B cell (primary cell): ENCODE measurements around the gene MMS19. TPM values are rescaled to one million over a fixed set of nuclear protein-coding genes. Genes with fewer than 3 reads are reported as not detected.

Experiments used
- ATAC-seq: fragments of 200-7000 bp; cut with Tn5 transposase; one replicate; pipeline ENCODE4 v1.10.0; 2021; ENCODE audit warnings: low read depth, mild to moderate bottlenecking, moderate number of reproducible peaks, moderate library complexity
- CTCF ChIA-PET: fragments of 350-600 bp; sonication (Branson Sonifier 250); formaldehyde crosslinking; loops from one replicate; lab custom pipeline; 2021; ENCODE audit warnings: antibody characterized with exemption, inconsistent platforms; lab: Charles Lee
- POLR2A ChIA-PET: fragments of 350-600 bp; sonication (Branson Sonifier 250); formaldehyde crosslinking; loops from one replicate; lab custom pipeline; 2021; ENCODE audit warnings: antibody characterized with exemption; lab: Charles Lee
- DNase-seq: peaks from one replicate; pipeline ENCODE4 v3.0.0; 2013
- H2AFZ ChIP-seq: 2 replicates; pipeline ENCODE4 v1.6.1; 2012; ENCODE audit warnings: mild to moderate bottlenecking, low read depth, low read length; ENCODE audit not compliant: insufficient read depth, poor library complexity, severe bottlenecking
- H3K27ac ChIP-seq, 2 donors: 1 replicate in 1 of 2; 2 replicates in 1 of 2; pipeline ENCODE4 v1.5.1; 2012 to 2013; ENCODE audit warnings: low read length in 2 of 2, mild to moderate bottlenecking in 2 of 2, moderate library complexity in 1 of 2
- H3K27me3 ChIP-seq, 4 experiments: fragments of 200-600 bp in 1 of 4; sonication (generic) in 1 of 4; replicated peaks in 1 of 4; 1 replicate in 2 of 4; 2 replicates in 2 of 4; pipeline versions ENCODE4 v1.6.1 to v1.7.0; 2013 to 2016; ENCODE audit warnings: low read length in 3 of 4, mild to moderate bottlenecking in 2 of 4, mixed read lengths in 1 of 4, moderate library complexity in 1 of 4; ENCODE audit not compliant: insufficient read depth in 4 of 4, control insufficient read depth in 3 of 4; ENCODE audit errors: control extremely low read depth in 1 of 4
- H3K36me3 ChIP-seq, 2 experiments: replicated peaks in 1 of 2; 1 replicate in 1 of 2; 2 replicates in 1 of 2; pipeline versions ENCODE4 v1.6.1 to v1.7.1; 2013; ENCODE audit warnings: low read length in 1 of 2; ENCODE audit not compliant: insufficient read depth in 2 of 2, control insufficient read depth in 1 of 2; ENCODE audit errors: control extremely low read depth in 1 of 2, extremely low read depth in 1 of 2
- H3K4me1 ChIP-seq, 2 donors: fragments of 200-600 bp in 1 of 2; sonication (generic) in 1 of 2; 1 replicate in 1 of 2; 2 replicates in 1 of 2; pipeline versions ENCODE4 v1.5.1 to v1.6.1; 2013 to 2017; ENCODE audit warnings: low read length in 2 of 2; ENCODE audit not compliant: control insufficient read depth in 2 of 2, insufficient read depth in 2 of 2
- H3K4me2 ChIP-seq: replicated peaks from 2 replicates; pipeline ENCODE3; 2012; ENCODE audit warnings: mild to moderate bottlenecking, low read depth, low read length; ENCODE audit not compliant: poor library complexity, severe bottlenecking
- H3K4me3 ChIP-seq, 5 experiments: fragments of 200-600 bp in 1 of 5; sonication (generic) in 1 of 5; 1 replicate in 3 of 5; 2 replicates in 2 of 5; pipeline versions ENCODE4 v1.5.1 to v1.7.0; 2011 to 2016; ENCODE audit warnings: low read length in 4 of 5, mild to moderate bottlenecking in 4 of 5, low read depth in 2 of 5, control low read depth in 1 of 5, moderate library complexity in 1 of 5; ENCODE audit not compliant: insufficient read depth in 1 of 5; ENCODE audit errors: control extremely low read depth in 1 of 5, extremely low read depth in 1 of 5
- H3K79me2 ChIP-seq: fragments of 200-600 bp; sonication (generic); one replicate; pipeline ENCODE4 v1.6.0; 2016; ENCODE audit warnings: low read length; ENCODE audit not compliant: control insufficient read depth, insufficient read depth
- H3K9ac ChIP-seq: fragments of 200-600 bp; sonication (generic); 2 replicates; pipeline ENCODE4 v1.6.1; 2017; ENCODE audit warnings: mild to moderate bottlenecking, low read length, moderate library complexity
- H3K9me3 ChIP-seq, 3 donors: one replicate each; pipeline versions ENCODE4 v1.6.1 to v1.7.1; 2013; ENCODE audit warnings: low read length in 2 of 3; ENCODE audit not compliant: control insufficient read depth in 2 of 3, insufficient read depth in 1 of 3; ENCODE audit errors: control extremely low read depth in 1 of 3
- H4K20me1 ChIP-seq: 2 replicates; pipeline ENCODE4 v1.6.0; 2012; ENCODE audit warnings: mild to moderate bottlenecking, low read length; ENCODE audit not compliant: insufficient read depth, control insufficient read depth, poor library complexity, severe bottlenecking
- H3K27ac Mint-ChIP-seq: one replicate; pipeline ENCODE4 v1.8.0; 2021; ENCODE audit warnings: mixed read lengths
- H3K27me3 Mint-ChIP-seq: one replicate; pipeline ENCODE4 v1.8.0; 2021; ENCODE audit warnings: mixed read lengths
- H3K4me1 Mint-ChIP-seq: one replicate; pipeline ENCODE4 v1.8.0; 2021; ENCODE audit warnings: mixed read lengths
- H3K4me3 Mint-ChIP-seq: one replicate; pipeline ENCODE4 v1.8.0; 2021; ENCODE audit warnings: mixed read lengths
- H3K9me3 Mint-ChIP-seq: one replicate; pipeline ENCODE4 v1.8.0; 2022; ENCODE audit warnings: mixed read lengths; ENCODE audit not compliant: insufficient read depth
- CTCF ChIP-seq: fragments of 200-600 bp; IDR thresholded peaks from one replicate; pipeline ENCODE4 v1.8.0; 2022; ENCODE audit warnings: antibody characterized with exemption, mild to moderate bottlenecking
- EZH2 ChIP-seq: IDR thresholded peaks from 2 replicates; pipeline ENCODE4 v1.6.1; 2012; ENCODE audit warnings: borderline replicate concordance, low read depth, mild to moderate bottlenecking, moderate library complexity, low read length; ENCODE audit not compliant: insufficient read depth, poor library complexity, severe bottlenecking
- WGBS: methylation state at CpG from one replicate; pipeline ENCODE4 v1.1.5; 2013; ENCODE audit warnings: missing lambda C conversion rate; ENCODE audit not compliant: insufficient coverage; 5-methylcytosine and 5-hydroxymethylcytosine counted together
- intact Hi-C: fragments of 100-400 bp; cut with micrococcal nuclease; formaldehyde crosslinking; loops from one replicate; pipeline ENCODE4 v1.10.0; 2022
- polyA plus RNA-seq: library from polyadenylated mRNA; depleted of rRNA; stranded (reverse); fragments of >200 nt; gene quantifications from 2 replicates; pipeline ENCODE4 v1.2.3, GENCODE V29; 2012
- total RNA-seq, 2 donors: library from RNA; stranded (reverse); fragments of 120-200 nt in 1 of 2; gene quantifications; 1 replicate in 1 of 2; 2 replicates in 1 of 2; pipeline versions ENCODE4 v1.2.3 to v1.2.4, GENCODE V29; 2013 to 2022

The MMS19 gene
- total and polyA plus RNA-seq, 2 donors (not counting 1 experiment from before 2014, with no cell fraction given): 82.1 to 102 TPM

DNA sequence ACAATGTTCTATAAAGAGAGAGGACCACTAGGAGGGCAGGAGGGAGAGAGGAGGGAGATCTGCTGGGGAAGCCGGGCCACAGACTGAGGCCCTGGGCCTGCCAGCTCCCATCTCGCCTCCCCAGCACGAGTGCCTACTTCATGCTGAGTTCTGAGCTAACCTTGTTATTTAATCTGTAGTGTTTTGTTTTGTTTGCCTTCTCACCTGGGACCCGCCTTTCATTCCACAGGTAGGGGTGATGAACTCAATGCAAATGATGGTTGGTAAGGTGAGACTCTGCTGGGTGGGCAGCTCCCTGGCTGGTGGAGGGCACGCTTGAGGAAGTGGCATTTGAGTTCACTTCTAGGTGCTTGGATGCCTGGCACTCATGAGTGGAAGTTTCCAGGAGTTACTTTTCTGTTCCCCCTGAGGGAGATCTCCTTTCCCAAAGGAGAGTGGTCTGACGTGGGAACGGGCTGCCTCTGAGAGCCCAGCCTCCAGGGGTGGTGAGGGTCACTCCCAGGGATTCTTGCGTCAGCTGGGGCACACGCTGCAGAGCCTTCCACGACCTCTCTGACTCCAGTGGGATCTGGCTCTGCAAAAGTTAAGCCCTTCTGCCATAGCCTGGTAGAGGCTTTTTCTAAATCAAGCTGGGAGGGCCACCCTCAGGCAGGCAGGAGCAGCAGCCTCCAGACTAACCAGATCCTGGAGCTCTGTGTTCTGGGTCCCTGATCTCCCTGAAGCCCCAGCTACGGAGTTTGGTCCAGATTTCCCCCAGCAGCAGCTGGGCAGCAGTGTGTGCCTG, 22.9 kb upstream of the MMS19 start:
- no peaks in the 10 kb centered on the region for H3K4me1 Mint-ChIP-seq
- H3K27ac Mint-ChIP-seq: no peak overlapping the region
- DNase-seq (no peak), ATAC-seq (no peak)
- ChIA-PET POLR2A (no interaction called here), CTCF (interaction anchor here (1.3 kb wide), 1 partner anchor 33 kb away, joined by 5 read pairs; no protein-coding TSS in a partner anchor)
- WGBS: 90% methylated on average over 9 of the region's 11 CpGs
- TF ChIP-seq CTCF (no peak), EZH2 (no peak)
- no peaks in the 10 kb centered on the region for H3K79me2 ChIP-seq
- H3K27me3 ChIP-seq: peaks cover 0 to 14% (median under 1%) of the 10 kb centered on the region in 4 experiments
- H3K4me3 Mint-ChIP-seq: no peak overlapping the region
- no peaks in the 10 kb centered on the region for H3K9me3 Mint-ChIP-seq
- H3K4me2 ChIP-seq: no peak overlapping the region
- H4K20me1 ChIP-seq: no peaks in the 10 kb centered on the region
- H3K27ac ChIP-seq: no peak overlapping the region
- no peak overlapping the region for H2AFZ ChIP-seq
- H3K36me3 ChIP-seq: no peaks in the 10 kb centered on the region
- no peaks in the 10 kb centered on the region for H3K4me1 ChIP-seq
- no peaks in the 10 kb centered on the region for H3K9me3 ChIP-seq
- intact Hi-C loops: no loop called here
- no peak overlapping the region for H3K9ac ChIP-seq
- H3K27me3 Mint-ChIP-seq: peaks cover 31% of the 10 kb centered on the region
- H3K4me3 ChIP-seq: no peak overlapping the region

- H3K9me3 ChIP-seq: no peaks in the 10 kb centered on the region
- intact Hi-C loops: no loop called here
- Mint-ChIP-seq H3K27ac (no peak overlapping the region), H3K4me1 (no peaks in the 10 kb centered on the region), H3K9me3 (no peaks in the 10 kb centered on the region), H3K4me3 (no peak overlapping the region), H3K27me3 (peaks cover 30% of the 10 kb centered on the region)
- no peaks in the 10 kb centered on the region for H3K4me1 ChIP-seq
- no peak overlapping the region for H3K4me2 ChIP-seq
- no peak overlapping the region for H3K4me3 ChIP-seq
- H2AFZ ChIP-seq: no peak overlapping the region
- ATAC-seq (no peak), DNase-seq (no peak)
- TF ChIP-seq CTCF (no peak), EZH2 (no peak)
- CTCF ChIA-PET: no interaction called here
- WGBS: 86% methylated on average over 3 of the region's 5 CpGs
- no peaks in the 10 kb centered on the region for H3K79me2 ChIP-seq
- no peaks in the 10 kb centered on the region for H4K20me1 ChIP-seq
- no peaks in the 10 kb centered on the region for H3K36me3 ChIP-seq
- H3K9ac ChIP-seq: no peak overlapping the region
- no peak overlapping the region for H3K27ac ChIP-seq
- peaks cover 0 to 20% (median under 1%) of the 10 kb centered on the region in 4 experiments for H3K27me3 ChIP-seq
- POLR2A ChIA-PET: no interaction called here
Measured at GRCh38 chr10:97520520-97520919, 22.3 kb upstream of the MMS19 start.
